CD4-positive, alpha-beta T cell treated with Interleukin-12 subunit alpha and Interleukin-12 subunit beta, for 1 hour (primary cell): ENCODE data around the gene CTSW.

Source experiments
- DNase-seq: peaks from one replicate; pipeline ENCODE4 v3.0.0-alpha.2; 2020

CTSW gene

GRCh38 chr11:65856689-65857499 is 22.7 kb upstream of the CTSW start:
- peak; percentile 84 for DNase-seq

- peak; percentile 62 for DNase-seq
Observed at GRCh38 chr11:65857500-65857852, 22.2 kb upstream of the CTSW start.

- DNase-seq: peak; percentile 98
Observed at GRCh38 chr11:65857853-65858680, 21.6 kb upstream of the CTSW start, which contains the start of gene CFL1. Gene CFL1 (minus strand): TSS chr11:65858180. CDS start chr11:65858099, 81 bp downstream.

- DNase-seq: peak; percentile 31
Observed at GRCh38 chr11:65858681-65859087, 21.0 kb upstream of the CTSW start.

GRCh38 chr11:65859095-65859811 is 20.4 kb upstream of the CTSW start:
- DNase-seq: peak; percentile 97

- DNase-seq: no peak
Observed at GRCh38 chr11:65859812-65860277, 19.8 kb upstream of the CTSW start.

GRCh38 chr11:65860278-65861164 is 19.1 kb upstream of the CTSW start, which contains the start of gene MUS81:
Gene MUS81 (plus strand): TSS chr11:65860433. CDS start chr11:65860754, 321 bp downstream.
- peak; percentile 97 for DNase-seq

- DNase-seq: no peak
Observed at GRCh38 chr11:65861165-65861505, 18.5 kb upstream of the CTSW start.

GRCh38 chr11:65861533-65862183 is 18.0 kb upstream of the CTSW start:
- DNase-seq: no peak

- no peak for DNase-seq
Observed at GRCh38 chr11:65862191-65862735, 17.4 kb upstream of the CTSW start.

- DNase-seq: no peak
Observed at GRCh38 chr11:65862941-65863888, 16.4 kb upstream of the CTSW start.

GRCh38 chr11:65863889-65864705 is 15.5 kb upstream of the CTSW start:
- no peak for DNase-seq

GRCh38 chr11:65864706-65865471 is 14.7 kb upstream of the CTSW start:
- DNase-seq: no peak

- DNase-seq: no peak
Observed at GRCh38 chr11:65865550-65866172, 14.0 kb upstream of the CTSW start.

GRCh38 chr11:65866509-65867283 is 12.9 kb upstream of the CTSW start:
- no peak for DNase-seq

GRCh38 chr11:65867284-65868071 is 12.2 kb upstream of the CTSW start:
- DNase-seq: no peak
